H7 (cell line): ENCODE results near the gene HOXD3. TPM values are rescaled to one million over a fixed set of nuclear protein-coding genes. Genes with fewer than 3 reads are reported as not detected.

Source experiments
- DNase-seq: peaks from one replicate; pipeline ENCODE4 v3.0.0; 2012
- H3K27me3 ChIP-seq: 2 replicates; pipeline ENCODE4 v1.6.0; 2011; ENCODE audit warnings: mild to moderate bottlenecking, low read length; ENCODE audit not compliant: control insufficient read depth, insufficient read depth
- H3K36me3 ChIP-seq: replicated peaks from 2 replicates; pipeline ENCODE4 v1.5.1; 2011; ENCODE audit warnings: low read length; ENCODE audit not compliant: control insufficient read depth, insufficient read depth
- H3K4me3 ChIP-seq: 2 replicates; pipeline ENCODE4 v1.5.1; 2011; ENCODE audit warnings: low read depth, mild to moderate bottlenecking, control low read depth, low read length, moderate library complexity; ENCODE audit not compliant: insufficient read depth
- total RNA-seq: library from RNA; depleted of rRNA; stranded (reverse); fragments of >200 nt; shearing (Covaris generic); gene quantifications from 2 replicates; pipeline ENCODE4 v1.2.3, GENCODE V29; 2014; rRNA removed

The HOXD3 gene
- total RNA-seq, 1 experiment from 2014 or later: not detected

GRCh38 chr2:176200971-176201370, 43.9 kb downstream of the HOXD3 start:
- Histone ChIP-seq H3K27me3 (peaks cover 2% of the 10 kb centered on the region; the same call in 1 of the 2 replicates), H3K4me3 (no peak overlapping the region), H3K36me3 (no peaks in the 10 kb centered on the region)
- peak; percentile 8 for DNase-seq

DNA sequence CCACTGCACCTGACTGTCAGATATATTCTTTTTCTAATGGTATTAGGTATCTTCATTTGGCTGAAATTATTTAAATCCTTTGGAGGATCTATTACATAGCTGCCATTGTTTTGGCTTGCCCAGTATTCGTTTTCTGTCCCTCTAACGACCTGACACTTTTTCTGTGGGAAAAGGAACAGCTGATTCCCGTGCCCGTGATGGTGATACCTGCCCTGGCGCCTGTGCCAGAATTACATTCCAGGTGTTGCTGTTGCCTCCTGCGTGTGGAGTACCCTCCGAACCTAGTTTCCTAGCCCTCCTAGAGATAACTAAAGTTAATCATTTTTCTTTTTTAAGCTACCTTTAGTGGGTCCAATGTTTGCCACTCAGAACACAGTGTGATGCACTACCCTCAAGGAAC, 45.4 kb downstream of the HOXD3 start:
- Histone ChIP-seq H3K36me3 (no peaks in the 10 kb centered on the region), H3K4me3 (no peak overlapping the region), H3K27me3 (no peaks in the 10 kb centered on the region)
- DNase-seq: no peak

- Histone ChIP-seq H3K27me3 (no peaks in the 10 kb centered on the region), H3K4me3 (no peak overlapping the region), H3K36me3 (no peaks in the 10 kb centered on the region)
- no peak for DNase-seq
Observed at GRCh38 chr2:176205126-176205525, 48.0 kb downstream of the HOXD3 start.

DNA sequence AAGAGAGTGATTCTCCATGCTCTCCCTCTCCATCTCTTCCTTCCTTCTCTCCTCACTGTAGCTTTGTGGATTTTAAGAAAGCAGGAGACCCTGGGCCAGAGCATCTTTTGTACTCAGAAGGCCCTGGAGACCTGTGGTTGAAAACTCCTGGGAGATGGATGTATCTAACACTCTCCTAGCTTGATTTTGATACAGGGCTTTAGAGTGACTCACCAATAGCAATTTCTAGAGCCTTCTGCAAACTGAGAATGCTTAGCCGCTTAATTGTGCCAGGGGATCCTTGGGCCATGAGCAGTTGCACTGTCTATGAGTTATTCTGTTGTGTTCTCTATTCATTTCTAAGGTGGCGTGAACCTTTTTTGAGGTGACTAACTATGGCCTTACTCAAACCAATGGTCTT, 49.0 kb downstream of the HOXD3 start:
- DNase-seq: no peak
- Histone ChIP-seq H3K4me3 (no peak overlapping the region), H3K27me3 (no peaks in the 10 kb centered on the region), H3K36me3 (no peaks in the 10 kb centered on the region)

DNA sequence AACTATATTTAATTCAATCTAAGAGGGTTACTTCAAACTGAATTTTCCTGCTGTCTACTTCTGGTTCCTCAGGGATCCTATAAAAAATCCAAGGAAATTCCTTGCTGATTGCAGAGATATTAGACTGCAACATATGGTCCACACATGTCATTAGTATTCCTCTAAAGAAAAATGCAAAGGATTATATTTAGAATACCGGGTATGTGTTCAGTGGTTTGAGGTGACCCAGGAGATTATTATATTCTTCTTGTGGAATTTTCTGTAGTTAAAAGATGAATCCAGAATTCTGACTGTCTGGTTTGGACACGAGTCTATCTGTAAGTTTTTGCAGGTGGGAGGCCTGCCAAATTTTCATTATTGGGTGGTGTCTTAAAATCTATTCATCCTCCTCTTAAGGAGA, 49.6 kb downstream of the HOXD3 start:
- no peaks in the 10 kb centered on the region for H3K36me3 ChIP-seq
- H3K27me3 ChIP-seq: no peaks in the 10 kb centered on the region
- DNase-seq: no peak
- H3K4me3 ChIP-seq: no peak overlapping the region

DNA sequence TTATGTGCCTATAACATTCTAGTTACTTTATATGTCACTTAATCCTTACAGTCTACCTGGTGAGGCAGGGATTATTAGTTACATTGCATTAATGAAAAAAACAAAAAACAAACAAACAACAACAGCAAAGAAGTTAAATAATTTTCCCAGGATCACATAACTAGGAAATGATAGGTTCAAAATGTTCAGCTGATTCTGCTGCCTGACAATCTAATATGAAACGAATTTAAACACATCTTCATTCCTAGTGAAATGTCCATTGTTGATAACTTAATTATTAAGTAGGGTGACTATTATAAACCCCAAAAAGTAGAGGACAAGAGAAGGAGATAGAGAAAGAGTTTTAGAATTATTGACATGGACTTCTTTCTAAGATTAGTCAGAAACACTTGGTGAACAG, 54.0 kb downstream of the HOXD3 start:
- no peak overlapping the region for H3K4me3 ChIP-seq
- no peaks in the 10 kb centered on the region for H3K36me3 ChIP-seq
- no peaks in the 10 kb centered on the region for H3K27me3 ChIP-seq
- DNase-seq: no peak

DNA sequence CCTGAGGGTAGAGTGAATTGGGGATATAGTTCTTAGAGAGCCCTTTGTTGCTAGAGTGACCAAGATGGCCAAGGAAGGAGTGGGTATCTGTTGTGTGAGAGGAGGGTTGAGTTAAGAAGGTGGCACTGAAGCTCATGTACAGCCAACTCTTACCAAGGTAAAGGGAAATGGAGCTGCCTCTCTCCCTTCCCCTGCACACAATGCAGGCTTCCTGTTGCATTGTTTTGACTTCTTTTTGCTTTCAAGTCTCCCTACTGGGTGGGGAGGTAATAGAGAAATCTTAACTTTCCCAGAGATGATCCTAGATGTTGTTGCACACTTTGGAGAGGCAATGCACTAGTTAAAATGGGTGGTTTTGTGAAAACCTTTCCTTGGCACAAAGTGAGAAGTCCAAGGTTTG, 55.2 kb downstream of the HOXD3 start:
- Histone ChIP-seq H3K4me3 (no peak overlapping the region), H3K27me3 (no peaks in the 10 kb centered on the region), H3K36me3 (no peaks in the 10 kb centered on the region)
- DNase-seq: no peak

GRCh38 chr2:176213406-176213805, 56.3 kb downstream of the HOXD3 start:
- Histone ChIP-seq H3K36me3 (no peaks in the 10 kb centered on the region), H3K4me3 (no peak overlapping the region), H3K27me3 (no peaks in the 10 kb centered on the region)
- DNase-seq: no peak

Other genes starting within 250 kb of the HOXD3 start
- 12.4 and 12.6 TPM in 2 replicates for gene LNPK, start 155.0 kb upstream of the HOXD3 start, total RNA-seq
- not detected in 2 replicates for gene EVX2, start 73.3 kb upstream of the HOXD3 start, total RNA-seq
- 0.07 TPM in 1 of 2 replicates, not detected in the other for gene HOXD13, start 64.6 kb upstream of the HOXD3 start, total RNA-seq
- not detected in 2 replicates for gene HOXD12, start 57.5 kb upstream of the HOXD3 start, total RNA-seq
- gene HOXD11, start 50.0 kb upstream of the HOXD3 start, total RNA-seq: 0.22 TPM in 1 of 2 replicates, not detected in the other
- gene HOXD10, start 40.5 kb upstream of the HOXD3 start, total RNA-seq: 0.03 TPM in 1 of 2 replicates, not detected in the other
- gene HOXD9, start 34.6 kb upstream of the HOXD3 start, total RNA-seq: 0.10 TPM in 1 of 2 replicates, not detected in the other
- not detected in 2 replicates for gene HOXD8, start 27.6 kb upstream of the HOXD3 start, total RNA-seq
- not detected in 2 replicates for gene HOXD4, start 5.8 kb upstream of the HOXD3 start, total RNA-seq
- not detected in 2 replicates for gene HOXD1, start 31.4 kb downstream of the HOXD3 start, total RNA-seq
- 45.1 and 59.6 TPM in 2 replicates for gene MTX2, start 112.1 kb downstream of the HOXD3 start, total RNA-seq